ENCODE data around the gene RD3L. TPM values are rescaled to one million over a fixed set of nuclear protein-coding genes. Genes with fewer than 3 reads are reported as not detected.

RD3L gene
- total RNA-seq, 1 donor from 2014 or later = not detected

DNA sequence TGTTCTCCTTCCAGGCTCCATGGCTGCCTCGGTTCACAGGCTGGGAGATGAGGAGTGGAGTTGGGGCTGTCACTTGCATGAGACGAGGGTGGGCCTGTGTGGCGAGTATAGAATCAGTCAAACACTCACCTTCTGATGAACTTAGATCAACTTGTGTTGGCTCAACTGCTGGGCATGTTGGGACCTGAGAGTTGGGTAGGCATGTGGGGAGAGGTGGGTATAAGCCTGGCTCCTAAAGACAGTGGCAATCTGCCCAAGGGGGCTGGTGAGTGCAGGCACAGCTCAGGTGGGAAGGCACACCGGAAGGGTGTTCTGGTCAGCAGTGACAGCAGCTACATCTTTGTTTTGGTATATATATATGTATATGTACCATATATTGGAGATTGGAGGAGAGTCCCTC, 44.1 kb downstream of the RD3L start:
- no peak for DNase-seq (ENCODE audit: low spot score)
- H3K9me3 Mint-ChIP-seq = no peaks in the 10 kb centered on the region
- intact Hi-C loops (cut with micrococcal nuclease) = no loop called here
- H3K27me3 Mint-ChIP-seq (ENCODE audit: low read depth) = no peaks in the 10 kb centered on the region
- H3K4me3 Mint-ChIP-seq (ENCODE audit: low read depth) = no peak overlapping the region
- H3K27ac Mint-ChIP-seq = no peak overlapping the region
- no peaks in the 10 kb centered on the region for H3K36me3 Mint-ChIP-seq (ENCODE audit: low read depth)
- peaks cover 2% of the 10 kb centered on the region for H3K4me1 Mint-ChIP-seq (ENCODE audit: low read depth)

DNA sequence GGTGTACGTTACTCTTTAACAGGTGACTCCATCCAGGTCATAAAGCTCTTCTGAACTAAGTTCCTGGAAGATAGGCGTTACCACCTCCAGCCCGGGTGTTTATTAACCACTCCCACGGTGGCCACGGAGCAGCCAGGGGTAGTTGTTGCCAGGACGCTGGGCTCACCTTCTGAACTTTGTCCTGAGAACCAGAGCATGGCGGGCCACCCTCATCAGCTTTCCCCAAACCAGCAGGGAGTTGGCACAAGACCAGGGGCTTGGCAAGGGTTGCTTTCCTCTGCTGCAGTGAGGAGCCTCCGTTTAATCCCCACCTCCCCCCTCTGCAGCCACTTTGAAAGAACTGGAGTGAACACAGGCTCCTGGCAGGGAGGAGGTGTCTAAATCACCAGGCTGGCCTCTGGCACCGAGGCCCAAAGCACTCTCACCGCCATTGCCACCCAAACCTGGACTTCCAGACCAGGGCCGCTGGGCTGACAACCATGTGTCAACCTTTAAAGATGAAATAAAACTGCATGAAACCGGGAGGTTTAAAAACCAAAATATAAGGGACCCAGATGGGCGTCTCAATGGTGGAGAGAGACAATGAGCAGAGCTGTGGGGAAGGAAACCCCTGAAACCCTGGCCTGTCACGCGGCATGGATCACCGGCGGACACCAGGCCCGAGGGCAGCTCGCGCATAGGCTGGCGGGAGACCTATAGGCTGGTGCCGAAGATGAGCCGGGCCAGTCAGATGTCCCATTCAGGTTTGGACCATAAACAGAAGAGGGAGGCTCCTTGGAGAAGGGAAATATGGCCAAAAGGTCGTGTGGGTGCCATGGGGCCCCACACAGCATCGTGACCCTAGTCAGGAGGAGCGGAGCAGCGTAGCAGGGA, 45.0 kb downstream of the RD3L start:
- Mint-ChIP-seq H3K9me3 (no peaks in the 10 kb centered on the region), H3K36me3 (ENCODE audit: low read depth) (no peaks in the 10 kb centered on the region), H3K27ac (no peak overlapping the region), H3K4me1 (ENCODE audit: low read depth) (peaks cover 2% of the 10 kb centered on the region), H3K27me3 (ENCODE audit: low read depth) (no peaks in the 10 kb centered on the region), H3K4me3 (ENCODE audit: low read depth) (no peak overlapping the region)
- DNase-seq (ENCODE audit: low spot score) = no peak
- intact Hi-C loops (cut with micrococcal nuclease) = no loop called here

- DNase-seq (ENCODE audit: low spot score) = no peak
- H3K4me1 Mint-ChIP-seq (ENCODE audit: low read depth) = peaks cover 2% of the 10 kb centered on the region
- intact Hi-C loops (cut with micrococcal nuclease) = no loop called here
- H3K27ac Mint-ChIP-seq = no peak overlapping the region
- no peak overlapping the region for H3K4me3 Mint-ChIP-seq (ENCODE audit: low read depth)
- no peaks in the 10 kb centered on the region for H3K27me3 Mint-ChIP-seq (ENCODE audit: low read depth)
- no peaks in the 10 kb centered on the region for H3K9me3 Mint-ChIP-seq
- no peaks in the 10 kb centered on the region for H3K36me3 Mint-ChIP-seq (ENCODE audit: low read depth)
Measured at GRCh38 chr14:103896578-103896977, 45.8 kb downstream of the RD3L start.

- no peaks in the 10 kb centered on the region for H3K4me1 Mint-ChIP-seq (ENCODE audit: low read depth)
- no peaks in the 10 kb centered on the region for H3K27me3 Mint-ChIP-seq (ENCODE audit: low read depth)
- H3K4me3 Mint-ChIP-seq (ENCODE audit: low read depth) = no peak overlapping the region
- DNase-seq (ENCODE audit: low spot score) = no peak
- H3K36me3 Mint-ChIP-seq (ENCODE audit: low read depth) = no peaks in the 10 kb centered on the region
- H3K9me3 Mint-ChIP-seq = no peaks in the 10 kb centered on the region
- H3K27ac Mint-ChIP-seq = no peak overlapping the region
- intact Hi-C loops (cut with micrococcal nuclease) = no loop called here
Measured at GRCh38 chr14:103894723-103895059, 47.6 kb downstream of the RD3L start.

DNA sequence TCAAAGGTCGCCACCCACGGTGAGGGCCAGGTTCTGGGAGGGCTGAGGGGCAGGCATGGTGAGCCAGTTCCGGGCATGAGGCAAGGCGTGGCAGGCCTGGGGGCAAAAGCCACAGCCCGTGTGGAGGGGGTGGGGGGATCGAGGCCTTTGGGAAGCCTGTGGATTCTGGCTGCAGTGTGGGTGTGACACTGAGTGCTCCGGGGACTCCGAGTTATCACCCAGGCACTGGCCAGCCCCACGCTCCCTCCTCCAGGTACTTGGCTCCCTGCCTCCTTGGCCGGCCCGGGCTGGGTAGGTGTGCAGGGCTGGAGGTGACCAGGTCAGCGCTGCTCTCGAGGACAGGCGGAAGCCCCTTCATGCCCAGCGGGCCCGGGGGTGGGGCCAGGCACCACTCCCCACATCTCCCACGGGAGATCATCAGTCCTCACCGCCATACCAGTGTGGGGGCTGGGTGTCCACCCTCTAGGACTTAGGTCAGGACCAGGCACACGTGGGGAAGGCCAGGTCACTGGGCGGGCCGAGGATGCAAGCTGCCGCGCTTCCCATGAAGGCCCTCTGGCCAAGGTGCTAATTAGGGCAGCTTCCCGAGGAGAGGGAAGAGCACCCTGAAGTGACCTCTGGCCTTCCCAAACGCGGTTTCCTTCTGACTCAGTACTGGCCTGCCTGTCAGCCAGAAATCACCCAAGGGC, 48.2 kb downstream of the RD3L start:
- Mint-ChIP-seq H3K4me3 (ENCODE audit: low read depth) (no peak overlapping the region), H3K4me1 (ENCODE audit: low read depth) (no peaks in the 10 kb centered on the region), H3K9me3 (no peaks in the 10 kb centered on the region), H3K36me3 (ENCODE audit: low read depth) (no peaks in the 10 kb centered on the region), H3K27me3 (ENCODE audit: low read depth) (no peaks in the 10 kb centered on the region), H3K27ac (no peak overlapping the region)
- no peak for DNase-seq (ENCODE audit: low spot score)
- intact Hi-C loops (cut with micrococcal nuclease) = no loop called here

DNA sequence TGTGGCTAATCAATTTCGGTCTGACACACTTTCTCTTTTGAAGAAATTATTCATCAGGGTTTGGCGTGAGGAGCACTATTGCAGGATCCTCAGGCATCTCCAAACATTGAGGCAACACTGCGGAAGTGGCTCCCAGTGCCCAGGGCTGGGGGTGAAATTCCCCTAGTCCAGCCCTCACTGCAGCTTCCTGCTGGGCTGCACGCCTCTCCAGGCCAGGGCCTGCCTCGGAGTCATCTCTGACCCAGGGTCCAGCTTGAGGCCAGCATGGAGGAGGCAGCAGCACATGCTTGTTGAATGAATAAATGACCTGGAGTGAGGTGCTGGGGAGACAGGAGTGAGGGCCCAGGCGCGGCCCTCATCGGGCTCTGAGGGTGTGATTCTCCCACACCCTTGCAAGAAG, 50.1 kb downstream of the RD3L start:
- no peak overlapping the region for H3K27ac Mint-ChIP-seq
- H3K36me3 Mint-ChIP-seq (ENCODE audit: low read depth) = no peaks in the 10 kb centered on the region
- no peak for DNase-seq (ENCODE audit: low spot score)
- no peaks in the 10 kb centered on the region for H3K27me3 Mint-ChIP-seq (ENCODE audit: low read depth)
- no peak overlapping the region for H3K4me3 Mint-ChIP-seq (ENCODE audit: low read depth)
- intact Hi-C loops (cut with micrococcal nuclease) = no loop called here
- H3K9me3 Mint-ChIP-seq = no peaks in the 10 kb centered on the region
- no peaks in the 10 kb centered on the region for H3K4me1 Mint-ChIP-seq (ENCODE audit: low read depth)

- no peak for DNase-seq (ENCODE audit: low spot score)
- Mint-ChIP-seq H3K27ac (no peak overlapping the region), H3K4me3 (ENCODE audit: low read depth) (no peak overlapping the region), H3K4me1 (ENCODE audit: low read depth) (no peaks in the 10 kb centered on the region), H3K9me3 (no peaks in the 10 kb centered on the region), H3K27me3 (ENCODE audit: low read depth) (no peaks in the 10 kb centered on the region), H3K36me3 (ENCODE audit: low read depth) (no peaks in the 10 kb centered on the region)
- intact Hi-C loops (cut with micrococcal nuclease) = no loop called here
Measured at GRCh38 chr14:103891667-103892215, 50.6 kb downstream of the RD3L start.

DNA sequence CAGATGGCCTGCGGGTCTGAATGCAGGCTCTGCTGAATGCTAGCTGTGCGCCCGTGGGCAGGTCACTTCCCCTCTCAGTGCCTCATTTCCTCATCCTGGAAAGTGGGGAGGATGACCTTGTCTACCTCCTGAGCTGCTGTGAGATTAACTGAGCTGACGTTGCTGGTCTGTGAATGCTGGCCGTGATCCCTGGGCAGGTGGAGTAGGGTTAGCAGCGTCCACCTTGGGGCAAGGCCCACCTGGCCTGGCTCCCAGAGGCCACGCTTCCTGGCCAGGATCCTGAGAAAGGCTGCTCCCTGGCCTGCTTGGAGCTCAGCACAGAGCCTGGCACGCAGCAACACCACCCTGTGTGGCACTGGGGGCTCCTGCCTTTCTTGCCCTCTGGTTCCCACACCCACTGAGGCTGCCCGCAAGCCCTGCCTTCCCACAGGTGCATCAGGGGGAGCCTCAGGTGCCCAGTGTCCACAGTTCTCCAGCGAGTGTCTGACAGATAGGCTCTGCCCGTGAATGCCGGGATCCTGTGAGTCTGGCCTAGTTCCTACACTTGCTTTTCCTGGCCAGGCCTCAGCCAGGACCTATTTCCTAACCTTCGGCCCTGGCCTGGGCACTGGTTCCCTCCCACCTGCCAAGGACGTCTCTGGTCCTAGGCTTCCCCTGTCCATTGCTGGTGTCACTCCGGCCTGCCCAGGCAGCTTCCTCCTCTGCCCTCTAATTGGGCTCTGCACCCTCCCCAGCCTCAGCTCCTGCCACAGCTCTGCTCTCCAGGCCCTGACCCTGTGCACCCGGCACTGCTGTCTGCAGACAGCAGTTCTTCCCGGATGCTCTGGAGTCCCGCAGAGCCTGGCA, 51.3 kb downstream of the RD3L start:
- Mint-ChIP-seq H3K27ac (no peak overlapping the region), H3K4me3 (ENCODE audit: low read depth) (no peak overlapping the region), H3K4me1 (ENCODE audit: low read depth) (no peaks in the 10 kb centered on the region), H3K36me3 (ENCODE audit: low read depth) (no peaks in the 10 kb centered on the region), H3K9me3 (no peaks in the 10 kb centered on the region), H3K27me3 (ENCODE audit: low read depth) (no peaks in the 10 kb centered on the region)
- no peak for DNase-seq (ENCODE audit: low spot score)
- intact Hi-C loops (cut with micrococcal nuclease) = no loop called here

Other genes starting within 250 kb of the RD3L start
- 52.9 and 53.7 TPM in 2 replicates for gene XRCC3, start 227.1 kb downstream of the RD3L start, total RNA-seq
- 24.6 and 27.5 TPM in 2 replicates for gene ZFYVE21, start 226.7 kb downstream of the RD3L start, total RNA-seq
- 7.8 and 13.5 TPM in 2 replicates for gene PPP1R13B, start 95.0 kb downstream of the RD3L start, total RNA-seq
- gene TDRD9, start 14.1 kb downstream of the RD3L start, total RNA-seq = 0.23 TPM in 1 of 2 replicates, not detected in the other
- not detected in 2 replicates for gene ASPG, start 143.2 kb upstream of the RD3L start, total RNA-seq
- 0.28 and 0.34 TPM in 2 replicates for gene KIF26A, start 196.1 kb upstream of the RD3L start, total RNA-seq

Measured in activated T-helper 2 cell treated with anti-CD3 and anti-CD28 coated beads, Interferon-gamma antibody, Interleukin-2, Interleukin-4, amounts not matched to agents 10 μg/mL and 5 μg/mL and 100 μg/mL, durations not matched to agents 14 hours and 24 hours and 36 hours (primary cell).